Right forelimb (tissue), 1 donor: ENCODE measurements around the gene HEXA.
"Not testable (repeated sequence)": the region's sequence is repeated elsewhere in the genome, so short reads cannot be mapped to it uniquely, and the experiment has no call there.

ENCODE experiments used
- DNase-seq: peaks from one replicate; pipeline ENCODE4 v3.0.0-alpha.2; 2018

HEXA gene

DNA sequence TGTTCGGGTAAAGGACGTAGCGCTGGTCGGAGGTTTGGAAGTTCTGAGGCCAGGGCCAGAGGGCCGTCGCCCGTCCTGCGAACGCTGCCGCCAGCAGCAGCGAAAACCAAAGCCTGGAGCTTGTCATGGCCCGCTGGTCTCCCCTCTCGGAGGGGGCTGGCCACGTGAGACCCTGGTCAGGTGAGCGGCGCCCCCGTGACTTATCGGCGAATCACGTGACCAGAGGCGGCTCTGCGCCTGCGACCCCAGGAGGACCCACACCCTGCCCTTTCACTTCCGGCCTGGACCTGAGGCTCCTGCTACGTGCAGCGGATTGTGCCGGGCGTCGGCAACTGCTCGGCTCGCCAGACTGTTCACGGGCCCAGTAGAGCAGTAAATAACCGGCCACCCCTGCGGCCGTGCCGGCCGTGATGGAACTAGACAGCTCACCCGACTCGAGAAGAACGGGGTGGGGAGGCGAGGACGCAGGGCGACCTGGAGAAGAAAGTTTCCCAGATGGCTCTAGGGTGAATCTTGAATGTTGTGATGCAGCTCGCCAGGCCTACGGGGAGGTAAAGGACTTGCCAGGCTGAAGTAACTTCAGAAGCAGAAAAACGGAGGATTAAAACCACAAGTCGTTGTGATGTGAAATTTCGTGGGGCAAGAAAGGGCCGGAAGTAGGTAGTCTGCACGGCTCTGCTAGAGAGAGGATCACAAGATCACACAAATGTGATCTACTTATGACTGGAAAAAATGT lies at the start of gene HEXA:
HEXA (minus strand) TSS at position 169 of the 736 bp plus-strand sequence; CDS start at position 127, 42 bp downstream.
- peak; percentile 100 for DNase-seq

DNA sequence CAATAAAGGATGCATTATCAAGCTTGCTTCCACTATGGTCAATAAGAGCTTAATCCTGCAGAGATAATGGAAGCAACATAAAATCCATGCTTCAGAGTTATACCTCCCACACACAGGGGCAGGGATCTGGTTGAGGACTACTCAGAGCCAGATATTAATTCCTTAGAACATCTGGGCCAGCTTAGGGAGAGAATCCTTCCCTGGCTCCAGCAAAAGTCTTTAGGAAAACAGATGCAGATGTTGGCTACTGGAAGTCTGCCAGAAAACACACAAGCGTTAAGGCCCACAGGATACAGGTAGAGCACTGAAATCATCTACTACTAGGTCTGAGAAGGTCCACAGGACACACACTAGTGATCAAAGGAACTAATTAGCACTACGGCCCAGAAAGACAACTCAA lies 47.4 kb upstream of the HEXA start:
- DNase-seq, result no peak

DNA sequence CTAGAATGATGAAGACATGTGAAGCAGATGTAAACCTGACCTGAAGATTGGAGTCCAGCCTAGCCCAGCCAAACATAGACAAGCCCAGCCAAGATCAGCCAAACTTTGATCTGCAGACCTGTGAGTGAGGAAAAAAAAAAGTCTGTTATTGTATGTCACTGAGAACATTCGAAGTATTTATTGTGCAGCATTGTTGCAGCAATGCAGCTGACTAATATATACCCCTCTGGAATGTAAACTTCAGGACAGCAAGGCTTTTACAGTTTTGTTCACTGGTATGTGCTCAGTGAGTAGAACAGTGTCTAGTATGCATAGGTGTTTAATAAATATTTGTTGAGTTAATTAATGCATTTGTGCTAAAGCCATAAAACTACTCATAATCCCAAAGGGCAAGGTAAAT lies 45.7 kb upstream of the HEXA start:
- no peak for DNase-seq

DNA sequence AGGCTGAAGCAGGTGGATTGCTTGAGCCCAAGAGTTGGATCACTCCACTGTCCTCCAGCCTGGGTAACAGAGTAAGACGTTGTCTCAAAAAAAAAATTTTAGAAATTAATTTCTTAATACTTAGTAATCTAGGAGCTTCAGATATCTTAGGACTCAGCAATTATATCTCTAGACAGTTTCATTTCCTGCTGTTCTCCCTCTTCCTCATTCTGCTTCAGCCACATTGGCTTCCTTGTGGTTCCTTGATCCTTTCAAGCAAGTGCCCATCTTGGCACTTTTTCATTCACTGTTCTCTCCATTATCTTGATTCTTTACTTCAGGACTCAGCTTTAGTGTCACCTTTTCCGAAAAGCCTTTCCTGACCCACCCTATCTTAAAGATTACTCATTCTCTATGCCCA lies 44.8 kb upstream of the HEXA start:
- no peak for DNase-seq

DNA sequence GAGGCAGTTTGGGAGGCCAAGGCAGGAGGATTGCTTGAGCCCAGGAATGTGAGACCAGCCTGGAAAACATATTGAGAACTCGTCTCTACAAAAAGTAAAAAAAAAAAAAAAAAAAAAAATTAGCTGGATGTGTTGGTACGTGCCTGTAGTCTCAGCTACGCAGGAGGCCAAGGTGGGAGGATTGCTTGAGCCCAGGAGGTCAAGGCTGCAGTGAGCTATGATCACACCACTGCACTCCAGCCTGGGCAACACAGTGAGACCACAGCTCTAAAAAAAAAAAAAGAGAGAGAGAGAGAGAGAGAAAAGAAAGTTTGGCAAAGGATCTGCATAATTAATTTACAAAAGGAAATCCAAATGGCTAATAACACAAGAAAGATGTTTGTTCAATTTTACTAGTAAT lies 44.0 kb upstream of the HEXA start:
- not testable (repeated sequence) for DNase-seq

DNA sequence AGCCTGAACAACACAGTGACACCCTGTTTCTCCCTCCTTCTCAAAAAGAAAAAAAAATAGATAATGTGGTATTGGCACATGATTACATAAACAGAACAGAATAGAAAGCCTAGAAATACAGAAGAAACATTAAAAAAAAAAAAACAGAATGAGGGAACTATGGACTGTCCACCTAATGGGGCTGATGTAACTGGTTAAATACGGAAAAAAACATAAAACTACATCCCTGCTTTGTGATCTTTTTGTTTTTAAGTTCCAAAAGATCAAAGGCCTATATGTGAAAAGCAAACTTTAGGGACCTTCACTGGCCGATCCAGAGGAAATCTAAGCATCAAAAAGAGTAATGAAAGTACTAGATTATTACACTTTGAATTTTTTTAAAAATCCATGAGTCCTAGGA lies 39.5 kb upstream of the HEXA start:
- no peak for DNase-seq

DNA sequence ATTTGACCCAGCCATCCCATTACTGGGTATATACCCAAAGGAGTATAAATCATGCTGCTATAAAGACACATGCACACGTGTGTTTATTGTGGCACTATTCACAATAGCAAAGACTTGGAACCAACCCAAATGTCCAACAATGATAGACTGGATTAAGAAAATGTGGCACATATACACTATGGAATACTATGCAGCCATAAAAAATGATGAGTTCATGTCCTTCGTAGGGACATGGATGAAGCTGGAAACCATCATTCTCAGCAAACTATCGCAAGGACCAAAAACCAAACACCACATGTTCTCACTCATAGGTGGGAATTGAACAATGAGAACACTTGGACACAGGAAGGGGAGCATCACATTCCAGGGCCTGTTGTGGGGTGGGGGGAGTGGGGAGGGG lies 37.5 kb upstream of the HEXA start:
- not testable (repeated sequence) for DNase-seq

DNA sequence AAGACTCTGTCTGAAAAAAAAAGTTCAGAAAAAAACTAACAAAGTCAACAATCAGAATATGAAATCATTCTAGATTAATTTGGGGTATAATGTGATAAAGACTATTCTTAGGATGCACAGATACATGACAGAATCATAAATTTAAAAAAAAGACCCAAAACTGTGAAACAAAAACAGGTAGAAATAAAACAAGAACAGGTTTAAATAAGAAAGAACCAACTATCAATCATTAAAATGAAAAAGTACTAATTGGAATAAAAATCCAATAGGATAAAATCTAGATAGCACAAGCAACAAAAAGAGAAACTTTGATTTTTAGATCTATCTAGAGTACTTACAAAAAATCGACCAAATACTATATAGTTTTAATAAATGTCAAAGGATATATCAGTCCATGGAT lies 35.7 kb upstream of the HEXA start:
- DNase-seq, result no peak

DNA sequence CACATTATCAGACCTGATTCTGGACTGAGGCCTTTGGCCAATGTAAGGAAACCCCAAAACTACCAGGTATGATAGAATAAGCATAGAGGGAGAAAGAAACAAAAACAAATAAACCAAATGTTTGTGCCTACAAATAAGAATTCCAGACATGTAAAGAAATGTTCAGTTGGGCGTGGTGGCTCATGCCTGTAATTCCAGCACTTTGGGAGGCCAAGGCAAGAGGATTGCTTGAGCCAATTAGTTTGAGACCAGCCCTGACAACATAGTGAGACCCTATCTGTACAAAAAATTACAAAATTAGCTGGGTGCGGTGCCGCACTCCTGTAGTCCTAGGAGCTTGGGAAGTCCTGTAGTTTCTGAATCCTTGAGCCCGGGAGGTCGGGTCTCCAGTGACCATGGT lies 35.3 kb upstream of the HEXA start:
- DNase-seq, result no peak

DNA sequence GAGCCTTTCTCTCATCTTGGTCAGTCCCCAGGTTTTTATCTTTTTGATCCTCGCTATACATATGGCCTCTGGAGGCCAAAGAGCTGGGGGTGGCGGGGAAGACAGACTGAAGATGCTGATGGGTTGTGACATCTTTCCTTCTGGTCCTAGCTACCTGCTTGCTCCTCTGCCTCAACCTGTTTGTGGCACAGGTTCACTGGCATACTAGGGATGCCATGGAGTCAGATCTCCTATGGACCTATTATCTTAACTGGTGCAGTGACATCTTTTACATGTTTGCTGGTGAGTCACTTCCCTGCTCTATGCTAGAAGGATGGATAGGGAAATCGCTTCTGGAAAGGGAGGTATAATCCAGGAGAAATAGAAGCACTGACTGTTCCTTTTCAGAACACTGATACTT lies 31.1 kb upstream of the HEXA start:
- no peak for DNase-seq

DNA sequence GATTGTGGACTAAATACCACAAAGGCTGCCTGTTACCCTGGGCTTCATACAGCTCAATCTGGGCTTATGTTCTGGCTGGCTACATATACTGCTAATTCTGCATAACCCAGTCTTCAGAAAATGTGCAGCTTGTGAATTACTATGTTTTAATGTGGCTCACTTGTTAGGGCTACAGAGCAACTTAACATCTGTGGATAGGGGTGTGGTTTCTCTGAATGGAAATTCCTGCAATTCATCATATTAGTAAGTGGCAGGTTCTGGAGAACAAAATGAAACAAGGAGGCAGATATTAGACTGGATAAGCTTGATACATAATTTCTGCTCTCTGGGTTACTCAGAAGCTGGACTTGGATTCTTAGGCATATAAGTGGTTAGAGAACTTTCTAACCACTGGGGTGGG lies 29.0 kb upstream of the HEXA start:
- DNase-seq, result no peak

DNA sequence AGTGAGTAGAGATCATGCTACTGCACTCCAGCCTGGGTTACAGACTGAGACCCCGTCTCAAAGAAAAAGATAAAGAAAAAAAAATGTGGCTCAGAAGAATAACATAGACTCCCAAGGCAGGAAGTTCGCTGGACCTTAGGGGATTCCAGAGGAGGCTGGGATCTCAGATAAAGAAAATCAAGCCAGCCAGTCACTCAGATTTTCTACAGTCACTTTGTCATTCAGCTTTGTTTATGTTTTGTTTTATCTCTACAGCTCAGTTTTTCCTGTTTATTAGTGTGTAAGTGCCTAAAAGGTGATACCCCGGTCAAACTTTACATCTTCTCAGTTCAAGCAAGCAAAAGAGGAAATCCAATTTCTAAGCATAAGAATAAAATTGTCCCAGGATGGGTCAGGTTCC lies 28.5 kb upstream of the HEXA start:
- no peak for DNase-seq

DNA sequence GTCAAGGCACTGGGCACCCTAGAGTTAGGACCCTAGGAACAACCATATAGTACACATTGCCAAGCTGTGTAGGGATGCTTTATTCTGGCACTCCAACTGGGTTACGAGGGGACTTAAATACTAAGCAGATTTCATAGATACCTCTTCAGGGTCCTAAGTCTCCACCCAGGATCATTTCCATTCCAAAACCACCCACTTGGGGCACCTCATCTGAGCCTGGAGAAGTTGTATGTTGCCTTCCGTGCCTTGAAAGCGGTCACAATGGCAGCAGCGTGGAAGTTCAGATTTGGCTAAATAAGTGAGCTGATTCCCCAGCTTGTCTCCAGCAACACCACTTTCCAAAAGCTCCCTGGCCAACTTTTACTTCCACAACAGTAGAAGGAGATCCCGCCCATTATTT lies 26.9 kb upstream of the HEXA start:
- DNase-seq, result no peak

DNA sequence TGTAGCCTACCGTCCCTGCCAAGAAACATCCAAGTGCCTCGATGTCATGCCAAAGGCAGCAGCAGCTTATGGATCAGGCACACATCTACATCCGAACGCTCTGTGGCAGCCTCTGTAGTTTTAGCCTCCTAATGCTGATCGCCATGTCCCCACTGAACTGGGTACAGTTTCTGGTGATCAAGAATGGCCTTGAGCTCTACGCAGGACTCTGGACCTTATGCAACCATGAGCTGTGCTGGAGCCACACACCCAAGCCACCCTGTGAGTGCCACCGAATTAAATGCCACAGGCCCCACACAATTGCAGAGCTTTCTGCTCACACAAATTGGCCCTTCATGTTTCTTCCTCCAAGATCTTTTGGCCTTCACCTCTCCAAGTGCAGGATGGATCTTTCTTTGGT lies 22.8 kb upstream of the HEXA start:
- no peak for DNase-seq

DNA sequence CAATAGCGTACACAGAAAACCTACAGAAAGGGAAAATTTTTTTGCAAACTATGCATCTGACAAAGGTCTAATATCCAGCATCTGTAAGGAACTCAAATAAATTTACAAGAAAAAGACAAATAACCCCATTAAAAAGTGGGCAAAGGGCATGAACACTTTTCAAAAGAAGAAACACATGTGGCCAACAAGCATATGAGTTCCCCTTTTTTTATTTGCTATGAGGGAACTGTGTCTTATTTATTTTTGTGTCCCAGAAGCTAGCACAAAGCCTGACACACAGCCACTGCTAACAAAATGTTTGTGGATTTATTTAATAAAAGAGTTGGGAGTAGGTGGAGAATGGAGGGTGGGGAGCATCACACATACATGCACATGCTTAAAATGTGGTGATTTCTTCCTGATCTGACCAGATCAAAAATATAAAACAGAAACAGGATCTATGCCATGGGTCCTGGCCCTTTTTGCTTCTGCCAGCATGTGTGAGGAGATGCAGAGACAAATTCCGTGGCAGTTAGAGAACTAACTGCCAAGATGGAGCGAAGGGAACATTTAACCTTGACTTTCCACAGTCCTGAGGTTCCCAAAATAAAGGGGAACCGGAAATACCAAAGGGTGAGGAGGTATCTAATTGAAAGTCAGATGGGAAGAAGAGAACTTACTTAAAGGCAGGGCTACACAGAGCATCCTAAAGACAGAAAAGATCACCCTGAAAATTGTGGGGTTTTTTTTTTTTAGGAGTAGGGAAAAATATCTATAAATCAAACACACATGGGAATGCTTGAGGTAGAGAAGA lies 22.2 kb upstream of the HEXA start, which contains the start of gene TMEM202:
TMEM202 (plus strand) TSS at position 510 of the 793 bp plus-strand sequence; CDS start at position 532, 22 bp downstream.
- DNase-seq, result no peak

DNA sequence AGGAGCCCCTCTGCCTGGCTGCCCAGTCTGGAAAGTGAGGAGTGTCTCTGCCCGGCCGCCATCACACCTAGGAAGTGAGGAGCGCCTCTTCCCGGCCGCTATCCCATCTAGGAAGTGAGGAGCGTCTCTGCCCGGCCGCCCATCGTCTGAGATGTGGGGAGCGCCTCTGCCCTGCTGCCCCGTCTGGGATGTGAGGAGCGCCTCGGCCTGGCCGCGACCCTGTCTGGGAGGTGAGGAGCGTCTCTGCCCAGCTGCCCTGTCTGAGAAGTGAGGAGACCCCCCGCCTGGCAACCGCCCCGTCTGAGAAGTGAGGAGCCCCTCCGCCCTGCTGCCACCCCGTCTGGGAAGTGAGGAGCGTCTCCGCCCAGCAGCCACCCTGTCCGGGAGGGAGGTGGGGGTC lies 20.5 kb upstream of the HEXA start:
- not testable (repeated sequence) for DNase-seq

DNA sequence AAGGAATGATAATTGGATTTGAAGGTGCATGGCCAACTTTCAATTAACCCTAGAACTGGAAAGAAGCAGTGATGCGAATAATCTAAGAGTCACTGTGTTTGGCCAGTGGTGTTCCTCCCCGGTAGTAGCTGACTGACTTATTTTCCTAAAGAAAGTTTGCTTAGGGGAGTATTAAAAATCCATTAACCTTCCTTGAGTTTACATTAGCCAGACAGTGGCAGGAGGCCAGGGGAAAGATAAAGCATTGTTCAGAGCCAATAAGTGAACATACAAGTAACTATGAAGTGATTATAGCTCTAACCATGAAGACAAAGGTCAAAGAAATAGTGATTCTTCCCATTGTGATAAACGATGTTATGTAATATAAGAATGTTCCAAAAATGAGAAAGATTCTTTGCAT lies 13.4 kb upstream of the HEXA start:
- no peak for DNase-seq

DNA sequence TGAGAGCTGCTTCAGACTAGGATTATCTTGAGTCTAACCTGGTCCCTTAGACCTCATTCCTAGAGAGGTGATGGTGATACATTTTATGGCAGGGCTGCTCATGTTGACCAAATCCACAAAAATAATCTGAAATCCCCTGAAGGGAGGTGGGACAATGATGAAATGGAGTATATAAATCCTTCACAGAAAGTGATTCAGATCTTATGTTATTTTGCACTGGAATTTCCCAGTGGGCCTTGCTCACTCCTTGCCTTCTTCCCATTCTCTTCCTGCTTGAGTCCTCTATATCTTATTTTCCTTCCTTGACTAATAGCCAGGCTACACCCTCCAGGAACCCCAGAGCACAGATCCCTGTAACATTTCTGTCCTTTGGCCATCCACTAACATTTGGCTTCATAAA lies 11.9 kb upstream of the HEXA start:
- DNase-seq, result no peak

DNA sequence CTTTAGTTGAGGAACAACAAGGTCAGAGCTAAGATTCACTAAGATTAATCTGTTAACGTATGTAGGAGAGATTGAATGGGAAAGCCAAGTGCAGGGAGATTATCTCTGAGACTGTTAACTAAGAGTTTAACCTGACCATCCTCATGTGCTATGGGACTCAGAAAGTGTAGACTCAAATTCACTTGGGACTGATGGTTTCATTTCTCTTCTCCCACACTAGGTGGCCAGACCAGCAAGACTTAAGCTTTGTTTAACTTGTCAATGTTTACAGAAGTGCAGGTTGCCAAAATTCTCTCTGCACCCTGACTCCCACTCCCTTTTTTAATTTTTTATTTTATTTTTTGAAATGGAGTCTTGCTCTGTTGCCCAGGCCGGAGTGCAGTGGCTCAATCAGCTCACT lies 6.3 kb upstream of the HEXA start:
- DNase-seq, result no peak

DNA sequence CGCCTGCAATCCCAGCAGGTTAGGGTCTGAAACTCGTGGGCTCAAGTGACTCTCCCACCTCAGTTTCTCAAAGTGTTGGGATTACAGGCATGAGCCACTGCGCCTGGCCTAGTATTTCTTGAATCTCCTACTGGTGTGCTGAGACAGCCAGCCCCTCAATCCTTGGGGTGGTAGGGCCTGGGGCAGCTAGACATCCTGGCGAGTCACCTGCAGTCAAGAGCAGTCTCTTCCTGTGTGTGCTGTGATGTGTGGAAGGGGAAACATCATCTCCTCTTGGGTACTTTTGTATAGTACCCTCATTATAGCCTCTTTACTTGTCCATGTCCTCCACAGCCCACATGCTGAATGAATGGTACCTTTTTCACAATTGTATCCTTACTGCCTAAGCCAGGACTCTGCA lies 4.9 kb upstream of the HEXA start:
- no peak for DNase-seq

DNA sequence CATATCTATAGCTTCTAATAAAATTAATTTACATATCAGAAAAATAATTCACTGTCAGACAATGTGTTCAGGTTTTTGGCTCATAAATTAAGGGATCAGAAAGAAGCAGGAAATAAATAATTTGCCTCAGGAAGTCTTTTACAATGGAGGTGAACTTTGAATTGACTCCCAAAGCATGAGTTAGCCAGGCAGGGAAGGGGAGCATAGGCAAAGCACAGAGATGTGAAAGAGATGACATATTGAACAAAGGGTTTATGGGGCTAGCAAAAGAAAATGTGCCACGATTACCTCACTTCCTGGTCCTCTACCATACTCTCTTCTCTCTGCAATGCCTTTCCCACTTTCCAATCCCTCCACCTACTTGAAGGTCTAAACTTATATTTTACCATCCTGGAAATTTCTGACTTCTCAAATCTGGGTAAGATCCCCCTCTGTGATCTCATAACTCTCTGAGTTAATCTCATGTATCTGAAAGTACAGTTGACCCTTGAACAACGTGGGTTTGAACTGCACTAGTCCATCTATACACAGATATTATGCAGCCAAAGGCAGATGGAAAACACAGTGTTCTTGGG lies 4.1 kb upstream of the HEXA start:
- no peak for DNase-seq

DNA sequence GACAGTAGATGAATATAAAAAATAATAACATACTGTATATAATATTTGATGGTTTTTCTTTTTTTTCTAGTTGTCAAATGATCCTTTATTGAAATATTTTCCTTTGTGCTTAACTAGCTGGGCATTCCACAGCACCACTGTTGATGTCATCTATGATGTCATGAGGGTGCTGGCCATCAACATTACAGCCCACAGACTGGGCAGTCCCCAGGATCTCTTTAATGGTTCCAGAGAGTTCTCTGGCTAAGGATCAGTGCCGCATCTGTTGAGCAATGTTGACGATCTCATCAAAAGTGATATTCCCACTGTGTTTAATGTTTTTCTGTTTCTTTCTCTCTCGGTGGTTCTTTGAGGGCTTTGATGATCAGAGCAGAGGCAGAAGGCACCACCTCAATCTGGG lies 3.3 kb upstream of the HEXA start:
- DNase-seq, result not testable (repeated sequence)

DNA sequence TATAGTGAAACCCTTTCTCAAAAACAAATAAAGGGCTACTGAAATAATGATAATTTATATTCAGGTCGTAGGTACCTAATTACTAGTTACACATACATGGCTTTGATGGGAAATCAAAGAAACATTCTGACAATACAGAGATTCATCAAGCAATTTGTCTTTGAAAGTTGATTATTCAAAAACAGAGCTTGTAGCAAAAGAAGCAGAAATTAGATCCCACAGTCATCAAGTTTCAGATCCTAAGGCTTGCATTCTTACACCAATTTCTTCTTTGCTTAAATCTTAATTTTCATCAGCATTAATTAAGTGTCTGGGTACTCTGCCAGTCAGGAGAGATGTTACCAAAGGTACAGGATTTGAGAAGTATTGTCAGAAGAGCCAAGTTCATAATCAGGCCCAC lies 1.5 kb upstream of the HEXA start:
- DNase-seq, result no peak

DNA sequence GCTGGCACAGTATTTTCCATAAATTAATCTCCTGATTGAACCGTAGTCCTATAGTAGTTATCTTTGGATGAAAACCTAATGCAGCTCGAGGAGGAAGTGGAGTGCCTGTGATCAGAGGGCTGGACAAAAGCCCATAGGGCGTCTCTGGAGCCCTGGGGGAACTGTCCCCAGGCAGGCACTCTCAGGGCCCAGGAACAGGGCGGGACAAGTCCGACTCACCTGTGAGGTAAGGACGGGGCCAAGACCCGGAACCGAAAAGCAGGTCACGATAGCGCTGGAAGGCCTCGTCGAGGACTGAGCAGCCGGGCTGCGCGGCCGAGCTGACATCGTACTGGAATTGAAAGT lies 341 bp downstream of the HEXA start:
- DNase-seq, result no peak
